SK-N-SH treated with all-trans-retinoic acid at 6 μM for 48 hours (cell line): ENCODE results near the gene RASAL2.

Experiments used
- ATAC-seq: fragments of 200-7000 bp; cut with Tn5 transposase; 3 replicates; pipeline ENCODE4 v1.9.1; 2020; ENCODE audit warnings: mild to moderate bottlenecking, moderate library complexity
- ARNTL ChIP-seq: fragments of 450-650 bp; formaldehyde crosslinking; IDR thresholded peaks from 2 replicates; pipeline ENCODE4 v1.5.0; 2020; ENCODE audit warnings: low read depth, mild to moderate bottlenecking, moderate library complexity, borderline replicate concordance
- BACH2 ChIP-seq: fragments of 250-450 bp; sonication (Bioruptor Pico); IDR thresholded peaks from 2 replicates; pipeline ENCODE4 v1.9.0; 2021; ENCODE audit warnings: mild to moderate bottlenecking, borderline replicate concordance
- CREB5 ChIP-seq: fragments of 250-450 bp; sonication (Bioruptor Pico); IDR thresholded peaks from 2 replicates; pipeline ENCODE4 v1.5.1; 2020; ENCODE audit warnings: low read depth, mild to moderate bottlenecking, moderate library complexity
- CSDC2 ChIP-seq: fragments of 250-450 bp; sonication (Bioruptor Pico); IDR thresholded peaks from 2 replicates; pipeline ENCODE4 v1.5.0; 2020; ENCODE audit warnings: mild to moderate bottlenecking, moderate library complexity
- CSRNP3 ChIP-seq: fragments of 250-450 bp; sonication (Bioruptor Pico); IDR thresholded peaks from 2 replicates; pipeline ENCODE4 v1.5.1; 2021; ENCODE audit warnings: mild to moderate bottlenecking, moderate library complexity
- ESRRG ChIP-seq: fragments of 250-450 bp; sonication (Bioruptor Pico); IDR thresholded peaks from 2 replicates; pipeline ENCODE4 v1.6.1; 2021; ENCODE audit warnings: mild to moderate bottlenecking
- GLIS3 ChIP-seq: fragments of 250-450 bp; sonication (Bioruptor Pico); IDR thresholded peaks from 2 replicates; pipeline ENCODE4 v1.5.0; 2020; ENCODE audit warnings: mild to moderate bottlenecking, moderate library complexity
- ISL1 ChIP-seq: fragments of 250-450 bp; sonication (Bioruptor Pico); IDR thresholded peaks from 2 replicates; pipeline ENCODE4 v2.1.2; 2022; ENCODE audit warnings: mild to moderate bottlenecking, moderate library complexity
- OSR1 ChIP-seq: fragments of 250-450 bp; sonication (Bioruptor Pico); IDR thresholded peaks from 2 replicates; pipeline ENCODE4 v1.8.0; 2022; ENCODE audit warnings: moderate library complexity, mild to moderate bottlenecking, inconsistent platforms
- POU6F1 ChIP-seq: fragments of 250-450 bp; sonication (Bioruptor Pico); IDR thresholded peaks from 2 replicates; pipeline ENCODE4 v1.8.0; 2021; ENCODE audit warnings: low read depth, mild to moderate bottlenecking, moderate library complexity, borderline replicate concordance
- PPARA ChIP-seq: fragments of 250-450 bp; sonication (Bioruptor Pico); IDR thresholded peaks from 2 replicates; pipeline ENCODE4 v1.5.0; 2020; ENCODE audit warnings: mild to moderate bottlenecking, borderline replicate concordance
- RARB ChIP-seq: fragments of 250-450 bp; sonication (Bioruptor Pico); IDR thresholded peaks from 2 replicates; pipeline ENCODE4 v1.8.0; 2021; ENCODE audit warnings: mild to moderate bottlenecking, moderate library complexity
- SNAI2 ChIP-seq: fragments of 250-450 bp; sonication (Bioruptor Pico); IDR thresholded peaks from 2 replicates; pipeline ENCODE4 v1.5.0; 2020; ENCODE audit warnings: mild to moderate bottlenecking, moderate library complexity
- TCF4 ChIP-seq: fragments of 250-450 bp; sonication (Bioruptor Pico); IDR thresholded peaks from 2 replicates; pipeline ENCODE4 v1.8.0; 2021; ENCODE audit warnings: mild to moderate bottlenecking, moderate library complexity, borderline replicate concordance
- TSHZ2 ChIP-seq: fragments of 250-450 bp; sonication (Bioruptor Pico); IDR thresholded peaks from 2 replicates; pipeline ENCODE4 v1.5.0; 2020; ENCODE audit warnings: mild to moderate bottlenecking, moderate library complexity
- ZC3H10 ChIP-seq: fragments of 250-450 bp; sonication (Bioruptor Pico); IDR thresholded peaks from 2 replicates; pipeline ENCODE4 v1.5.1; 2021; ENCODE audit warnings: mild to moderate bottlenecking, moderate library complexity
- ZFP30 ChIP-seq: fragments of 450-650 bp; formaldehyde crosslinking; IDR thresholded peaks from 2 replicates; pipeline ENCODE4 v1.5.0; 2022; ENCODE audit warnings: mild to moderate bottlenecking, moderate library complexity
- ZNF70 ChIP-seq: fragments of 450-650 bp; formaldehyde crosslinking; IDR thresholded peaks from 2 replicates; pipeline ENCODE4 v1.5.0; 2020; ENCODE audit warnings: mild to moderate bottlenecking, moderate library complexity
- ZNF8 ChIP-seq: fragments of 450-650 bp; formaldehyde crosslinking; IDR thresholded peaks from 2 replicates; pipeline ENCODE4 v1.5.0; 2020; ENCODE audit warnings: mild to moderate bottlenecking, moderate library complexity

The RASAL2 gene

GRCh38 chr1:178224358-178224757, 130.5 kb downstream of the RASAL2 start:
- TF ChIP-seq BACH2 (CRISPR knock-in tag): no peak
- TF ChIP-seq CSDC2: no peak
- TF ChIP-seq ZFP30 (CRISPR knock-in tag): no peak
- TF ChIP-seq RARB (CRISPR knock-in tag): no peak
- TF ChIP-seq GLIS3: no peak
- no peak for TF ChIP-seq CSRNP3 (CRISPR knock-in tag)
- no peak for TF ChIP-seq PPARA
- no peak for TF ChIP-seq ISL1 (CRISPR knock-in tag)
- no peak for TF ChIP-seq CREB5
- TF ChIP-seq ARNTL (CRISPR knock-in tag): no peak
- no peak for TF ChIP-seq ESRRG
- no peak for TF ChIP-seq TCF4
- TF ChIP-seq ZNF70: no peak
- no peak for TF ChIP-seq SNAI2
- no peak for TF ChIP-seq TSHZ2
- no peak for ATAC-seq

- TF ChIP-seq ZNF8 (CRISPR knock-in tag) (no peak), OSR1 (CRISPR knock-in tag) (no peak), TSHZ2 (no peak), CSRNP3 (CRISPR knock-in tag) (no peak), BACH2 (CRISPR knock-in tag) (no peak), PPARA (no peak), POU6F1 (CRISPR knock-in tag) (no peak), ZNF70 (no peak)
- no peak for ATAC-seq
Measured at GRCh38 chr1:178230881-178231409, 137.0 kb downstream of the RASAL2 start.

GRCh38 chr1:178232108-178232507, 138.2 kb downstream of the RASAL2 start:
- ATAC-seq: no peak
- TF ChIP-seq ZC3H10 (no peak), RARB (CRISPR knock-in tag) (no peak), ZNF8 (CRISPR knock-in tag) (no peak), SNAI2 (no peak), ARNTL (CRISPR knock-in tag) (no peak), BACH2 (CRISPR knock-in tag) (no peak), ZFP30 (CRISPR knock-in tag) (no peak)
